GM19099 (cell line): Measurements from ENCODE around the gene TMEM115.

Experiments used
- POLR2A ChIP-seq: IDR thresholded peaks from 3 replicates; pipeline ENCODE4 v1.6.1; 2011; ENCODE audit warnings: low read depth; ENCODE audit not compliant: insufficient read length; ENCODE audit errors: extremely low read depth

Gene TMEM115

GRCh38 chr3:50334339-50335075 is 24.8 kb downstream of the TMEM115 start:
- TF ChIP-seq POLR2A = no peak

GRCh38 chr3:50333744-50334328 is 25.5 kb downstream of the TMEM115 start:
- no peak for TF ChIP-seq POLR2A

- no peak for TF ChIP-seq POLR2A
Measured at GRCh38 chr3:50331364-50331907, 27.9 kb downstream of the TMEM115 start.

GRCh38 chr3:50330330-50330729 is 29.0 kb downstream of the TMEM115 start:
- no peak for TF ChIP-seq POLR2A

GRCh38 chr3:50327943-50328691 is 31.2 kb downstream of the TMEM115 start, which contains the start of gene TUSC2:
TUSC2 (minus strand) TSS chr3:50328223; CDS start chr3:50328099, 124 bp downstream.
- TF ChIP-seq POLR2A = peak; percentile 92

GRCh38 chr3:50327129-50327528 is 32.2 kb downstream of the TMEM115 start:
- TF ChIP-seq POLR2A = no peak

GRCh38 chr3:50326182-50326541 is 33.2 kb downstream of the TMEM115 start:
- TF ChIP-seq POLR2A = no peak

- no peak for TF ChIP-seq POLR2A
Measured at GRCh38 chr3:50325497-50326181, 33.7 kb downstream of the TMEM115 start.

GRCh38 chr3:50325113-50325480 is 34.2 kb downstream of the TMEM115 start:
- TF ChIP-seq POLR2A = no peak

- no peak for TF ChIP-seq POLR2A
Measured at GRCh38 chr3:50324351-50325112, 34.8 kb downstream of the TMEM115 start.

- TF ChIP-seq POLR2A = no peak
Measured at GRCh38 chr3:50323614-50324199, 35.6 kb downstream of the TMEM115 start.

GRCh38 chr3:50323092-50323600 is 36.2 kb downstream of the TMEM115 start:
- no peak for TF ChIP-seq POLR2A

GRCh38 chr3:50322386-50323091 is 36.8 kb downstream of the TMEM115 start, which contains the start of gene HYAL2:
HYAL2 (minus strand) TSS chr3:50322745; CDS start chr3:50320489, 2,256 bp downstream.
- no peak for TF ChIP-seq POLR2A
